HL-60 (cell line): ENCODE measurements around the gene TMPRSS13.

Experiments used
- GABPA ChIP-seq: IDR thresholded peaks from 2 replicates; pipeline ENCODE4 v1.6.1; 2012; ENCODE audit warnings: low read depth
- POLR2AphosphoS5 ChIP-seq: IDR thresholded peaks from 2 replicates; pipeline ENCODE4 v1.6.1; 2012; ENCODE audit warnings: low read depth
- REST ChIP-seq: IDR thresholded peaks from 2 replicates; pipeline ENCODE4 v1.6.1; 2012; ENCODE audit warnings: low read depth; ENCODE audit not compliant: insufficient replicate concordance
- SPI1 ChIP-seq: IDR thresholded peaks from 2 replicates; pipeline ENCODE4 v1.6.1; 2012; ENCODE audit warnings: low read depth, mild to moderate bottlenecking, borderline replicate concordance
- TF ChIP-seq, protein P1 (sequence below): IDR thresholded peaks from one replicate; pipeline ENCODE4 v1.5.1; 2011; ENCODE audit warnings: low read length, control low read depth, inconsistent platforms; ENCODE audit not compliant: insufficient read depth

GRCh38 chr11:117910941-117911655 is 18.1 kb downstream of the TMPRSS13 start:
- TF ChIP-seq, protein P1, sequence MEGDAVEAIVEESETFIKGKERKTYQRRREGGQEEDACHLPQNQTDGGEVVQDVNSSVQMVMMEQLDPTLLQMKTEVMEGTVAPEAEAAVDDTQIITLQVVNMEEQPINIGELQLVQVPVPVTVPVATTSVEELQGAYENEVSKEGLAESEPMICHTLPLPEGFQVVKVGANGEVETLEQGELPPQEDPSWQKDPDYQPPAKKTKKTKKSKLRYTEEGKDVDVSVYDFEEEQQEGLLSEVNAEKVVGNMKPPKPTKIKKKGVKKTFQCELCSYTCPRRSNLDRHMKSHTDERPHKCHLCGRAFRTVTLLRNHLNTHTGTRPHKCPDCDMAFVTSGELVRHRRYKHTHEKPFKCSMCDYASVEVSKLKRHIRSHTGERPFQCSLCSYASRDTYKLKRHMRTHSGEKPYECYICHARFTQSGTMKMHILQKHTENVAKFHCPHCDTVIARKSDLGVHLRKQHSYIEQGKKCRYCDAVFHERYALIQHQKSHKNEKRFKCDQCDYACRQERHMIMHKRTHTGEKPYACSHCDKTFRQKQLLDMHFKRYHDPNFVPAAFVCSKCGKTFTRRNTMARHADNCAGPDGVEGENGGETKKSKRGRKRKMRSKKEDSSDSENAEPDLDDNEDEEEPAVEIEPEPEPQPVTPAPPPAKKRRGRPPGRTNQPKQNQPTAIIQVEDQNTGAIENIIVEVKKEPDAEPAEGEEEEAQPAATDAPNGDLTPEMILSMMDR, result no peak
- TF ChIP-seq REST (no peak), POLR2AphosphoS5 (no peak), GABPA (no peak), SPI1 (no peak)
